HL-60 (cell line): ENCODE measurements around the gene GSTM2.

Experiments
- DNase-seq, 2 experiments: peaks; one replicate each; pipeline ENCODE4 v3.0.0-alpha.2; 2010 to 2020; ENCODE audit warnings: low read depth in 1 of 2, low spot score in 1 of 2
- H3K27ac ChIP-seq: fragments of 250-450 bp; sonication (Bioruptor Pico); replicated peaks from 2 replicates; pipeline ENCODE4 v1.5.1; 2020; ENCODE audit warnings: mild to moderate bottlenecking, moderate library complexity
- H3K27me3 ChIP-seq: fragments of 250-450 bp; sonication (Bioruptor Pico); 2 replicates; pipeline ENCODE4 v1.5.1; 2021; ENCODE audit warnings: mild to moderate bottlenecking, moderate library complexity; ENCODE audit not compliant: insufficient read depth, poor library complexity, severe bottlenecking
- H3K4me3 ChIP-seq: replicated peaks from 2 replicates; pipeline ENCODE4 v1.5.1; 2011; ENCODE audit warnings: mild to moderate bottlenecking, control low read depth, low read length; ENCODE audit not compliant: insufficient read depth
- GABPA ChIP-seq: IDR thresholded peaks from 2 replicates; pipeline ENCODE4 v1.6.1; 2012; ENCODE audit warnings: low read depth
- POLR2AphosphoS5 ChIP-seq: IDR thresholded peaks from 2 replicates; pipeline ENCODE4 v1.6.1; 2012; ENCODE audit warnings: low read depth
- REST ChIP-seq: IDR thresholded peaks from 2 replicates; pipeline ENCODE4 v1.6.1; 2012; ENCODE audit warnings: low read depth; ENCODE audit not compliant: insufficient replicate concordance
- SPI1 ChIP-seq: IDR thresholded peaks from 2 replicates; pipeline ENCODE4 v1.6.1; 2012; ENCODE audit warnings: low read depth, mild to moderate bottlenecking, borderline replicate concordance
- long read RNA-seq: library from polyadenylated mRNA; unstranded; transcript quantifications from one replicate; pipeline ENCODE4 v2.0.0, GENCODE V29; 2020
- TF ChIP-seq, protein P1 (sequence below): IDR thresholded peaks from one replicate; pipeline ENCODE4 v1.5.1; 2011; ENCODE audit warnings: low read length, control low read depth, inconsistent platforms; ENCODE audit not compliant: insufficient read depth

The GSTM2 gene
- long read RNA-seq, partial matches to known transcripts = 0 of 1 reads
- long read RNA-seq, other reads (novel, unspliced or antisense) = 0 of 1 reads

GRCh38 chr1:109667452-109668122 is at the start of gene GSTM2:
TSS of gene GSTM2 (plus strand) at chr1:109668057. CDS start at chr1:109668116, 59 bp downstream.
- H3K4me3 ChIP-seq = no peak within 1 kb of the TSS
- no peak within 1 kb of the TSS for H3K27ac ChIP-seq
- H3K27me3 ChIP-seq = peaks cover 2% of the 10 kb centered on the region
- TF ChIP-seq REST = no peak
- TF ChIP-seq, protein P1, sequence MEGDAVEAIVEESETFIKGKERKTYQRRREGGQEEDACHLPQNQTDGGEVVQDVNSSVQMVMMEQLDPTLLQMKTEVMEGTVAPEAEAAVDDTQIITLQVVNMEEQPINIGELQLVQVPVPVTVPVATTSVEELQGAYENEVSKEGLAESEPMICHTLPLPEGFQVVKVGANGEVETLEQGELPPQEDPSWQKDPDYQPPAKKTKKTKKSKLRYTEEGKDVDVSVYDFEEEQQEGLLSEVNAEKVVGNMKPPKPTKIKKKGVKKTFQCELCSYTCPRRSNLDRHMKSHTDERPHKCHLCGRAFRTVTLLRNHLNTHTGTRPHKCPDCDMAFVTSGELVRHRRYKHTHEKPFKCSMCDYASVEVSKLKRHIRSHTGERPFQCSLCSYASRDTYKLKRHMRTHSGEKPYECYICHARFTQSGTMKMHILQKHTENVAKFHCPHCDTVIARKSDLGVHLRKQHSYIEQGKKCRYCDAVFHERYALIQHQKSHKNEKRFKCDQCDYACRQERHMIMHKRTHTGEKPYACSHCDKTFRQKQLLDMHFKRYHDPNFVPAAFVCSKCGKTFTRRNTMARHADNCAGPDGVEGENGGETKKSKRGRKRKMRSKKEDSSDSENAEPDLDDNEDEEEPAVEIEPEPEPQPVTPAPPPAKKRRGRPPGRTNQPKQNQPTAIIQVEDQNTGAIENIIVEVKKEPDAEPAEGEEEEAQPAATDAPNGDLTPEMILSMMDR = no peak
- no peak for DNase-seq

GRCh38 chr1:109618661-109619575 is 48.9 kb upstream of the GSTM2 start:
- no peaks in the 10 kb centered on the region for H3K27me3 ChIP-seq
- peak overlapping the region; percentile 94 for H3K4me3 ChIP-seq
- no peak for DNase-seq
- TF ChIP-seq, protein P1 = no peak
- TF ChIP-seq GABPA = peak; percentile 24; the same call in 1 of the 2 replicates
- peak overlapping the region; percentile 90 for H3K27ac ChIP-seq

DNA sequence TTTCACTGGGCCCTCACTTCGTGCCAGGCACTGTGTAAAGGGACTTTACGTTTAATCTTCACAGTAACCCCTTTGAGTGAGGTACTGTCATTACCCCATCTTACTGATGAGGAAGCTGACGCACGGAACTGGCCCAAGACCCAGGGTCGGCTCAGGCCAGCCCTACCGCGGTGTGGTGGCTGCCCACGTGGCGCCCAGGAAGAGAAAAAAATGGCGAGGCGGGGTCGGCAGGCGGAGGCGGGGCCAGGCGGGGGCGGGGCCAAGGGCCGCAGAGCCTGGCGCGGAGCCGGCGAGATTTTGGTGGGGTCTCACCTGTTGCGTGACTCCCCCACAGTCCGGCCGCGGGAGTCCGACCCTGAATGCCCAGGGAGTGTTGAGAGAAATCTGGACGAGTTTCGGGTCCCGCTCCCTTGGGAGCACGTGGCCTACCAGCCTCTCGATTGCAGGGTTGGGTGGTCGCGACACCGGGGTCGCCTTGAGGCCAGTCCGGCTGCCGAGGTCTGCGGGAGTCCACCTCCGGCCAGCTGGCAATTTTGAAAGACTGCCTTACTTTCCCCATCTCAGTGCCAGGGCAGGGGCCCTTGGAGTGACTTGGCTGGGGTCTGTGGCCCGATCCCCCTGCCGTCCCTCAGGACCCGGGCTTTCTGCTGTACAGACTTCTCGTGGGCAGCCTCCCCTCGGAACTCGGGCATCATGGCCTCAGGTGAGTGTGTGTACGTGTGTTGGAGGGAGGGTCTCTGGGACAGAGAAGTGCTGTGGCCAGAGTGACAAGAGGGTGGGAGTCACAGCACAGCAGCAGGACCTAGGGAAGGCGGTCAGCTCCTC is 48.1 kb upstream of the GSTM2 start, which contains the start of the genes AMPD2 and GNAT2:
TSS of gene AMPD2 (plus strand) at position 262 of the 825 bp plus-strand sequence. CDS start 1,339 bp downstream, outside the sequence.
TSS of gene GNAT2 (minus strand) at position 41 of the 825 bp plus-strand sequence. CDS start 6,746 bp downstream, outside the sequence.
- peak within 1 kb of the TSS; percentile 90 for H3K27ac ChIP-seq

More for the DNA sequence above, 48.1 kb upstream of the GSTM2 start, which contains the start of the genes AMPD2 and GNAT2:
- peak; percentile 84 to 90 for DNase-seq
- TF ChIP-seq POLR2AphosphoS5 = peak; percentile 84
- peak; percentile 36; the same call in 1 of the 2 replicates for TF ChIP-seq SPI1
- TF ChIP-seq, protein P1 = no peak
- TF ChIP-seq REST = peak; percentile 38
- H3K4me3 ChIP-seq = peak within 1 kb of the TSS; percentile 94
- no peaks in the 10 kb centered on the region for H3K27me3 ChIP-seq
